ENCODE measurements around the gene CNOT2. TPM values are rescaled to one million over a fixed set of nuclear protein-coding genes. Genes with fewer than 3 reads are reported as not detected.

Gene CNOT2
- 10 to 100 TPM; 72.2 to 73.2 TPM for total RNA-seq

- POLR2A ChIA-PET, result no interaction called here
- CTCF ChIA-PET, result interaction anchor here (0.6 kb wide), 1 partner anchor 41 kb away, joined by 3 read pairs; no protein-coding TSS in a partner anchor
Measured at GRCh38 chr12:70242695-70243509, at the start of gene CNOT2. TSS of gene CNOT2 (plus strand) at chr12:70243433. CDS start at chr12:70278227, 34,794 bp downstream.

- ChIA-PET POLR2A (no interaction called here), CTCF (no interaction called here)
Measured at GRCh38 chr12:70194076-70194475, 49.2 kb upstream of the CNOT2 start.

GRCh38 chr12:70196811-70197281 lies 46.4 kb upstream of the CNOT2 start:
- CTCF ChIA-PET, result no interaction called here
- POLR2A ChIA-PET, result no interaction called here

GRCh38 chr12:70197345-70197744 lies 45.9 kb upstream of the CNOT2 start:
- ChIA-PET POLR2A (no interaction called here), CTCF (no interaction called here)

- ChIA-PET CTCF (no interaction called here), POLR2A (no interaction called here)
Measured at GRCh38 chr12:70213707-70214106, 29.5 kb upstream of the CNOT2 start.

GRCh38 chr12:70214972-70215617 lies 28.1 kb upstream of the CNOT2 start:
- CTCF ChIA-PET, result no interaction called here
- POLR2A ChIA-PET, result no interaction called here

GRCh38 chr12:70217416-70217815 lies 25.8 kb upstream of the CNOT2 start:
- ChIA-PET POLR2A (no interaction called here), CTCF (no interaction called here)

GRCh38 chr12:70221626-70222025 lies 21.6 kb upstream of the CNOT2 start:
- ChIA-PET POLR2A (no interaction called here), CTCF (no interaction called here)

GRCh38 chr12:70227911-70228310 lies 15.3 kb upstream of the CNOT2 start:
- POLR2A ChIA-PET, result no interaction called here
- CTCF ChIA-PET, result no interaction called here

- ChIA-PET POLR2A (no interaction called here), CTCF (interaction anchor here (0.7 to 1.6 kb wide), 2 partner anchors 21 to 31 kb away, joined by 3 to 4 read pairs; no protein-coding TSS in a partner anchor)
Measured at GRCh38 chr12:70230934-70231606, 12.2 kb upstream of the CNOT2 start.

GRCh38 chr12:70236990-70237389 lies 6.2 kb upstream of the CNOT2 start:
- ChIA-PET POLR2A (no interaction called here), CTCF (interaction anchor here (1.2 kb wide), 1 partner anchor 357 kb away, joined by 3 read pairs; no protein-coding TSS in a partner anchor)

GRCh38 chr12:70240673-70241072 lies 2.6 kb upstream of the CNOT2 start:
- POLR2A ChIA-PET, result no interaction called here
- CTCF ChIA-PET, result no interaction called here

- POLR2A ChIA-PET, result no interaction called here
- CTCF ChIA-PET, result no interaction called here
Measured at GRCh38 chr12:70241845-70242244, 1.4 kb upstream of the CNOT2 start.

GRCh38 chr12:70243510-70244371 lies 508 bp downstream of the CNOT2 start:
- POLR2A ChIA-PET, result no interaction called here
- CTCF ChIA-PET, result no interaction called here

- ChIA-PET CTCF (no interaction called here), POLR2A (no interaction called here)
Measured at GRCh38 chr12:70244409-70244808, 1.2 kb downstream of the CNOT2 start.

GRCh38 chr12:70245458-70245857 lies 2.2 kb downstream of the CNOT2 start:
- ChIA-PET CTCF (no interaction called here), POLR2A (no interaction called here)

- POLR2A ChIA-PET, result no interaction called here
- CTCF ChIA-PET, result no interaction called here
Measured at GRCh38 chr12:70246580-70246979, 3.3 kb downstream of the CNOT2 start.

GRCh38 chr12:70247653-70248199 lies 4.5 kb downstream of the CNOT2 start:
- POLR2A ChIA-PET, result no interaction called here
- CTCF ChIA-PET, result no interaction called here

- ChIA-PET CTCF (interaction anchor here (0.6 kb wide), 1 partner anchor 57 kb away, joined by 3 read pairs; no protein-coding TSS in a partner anchor), POLR2A (no interaction called here)
Measured at GRCh38 chr12:70248876-70249275, 5.6 kb downstream of the CNOT2 start.

GRCh38 chr12:70249903-70250302 lies 6.7 kb downstream of the CNOT2 start:
- CTCF ChIA-PET, result no interaction called here

More at GRCh38 chr12:70249903-70250302, 6.7 kb downstream of the CNOT2 start:
- POLR2A ChIA-PET, result no interaction called here
